Measurements from ENCODE around the gene ARAP3. TPM values are rescaled to one million over a fixed set of nuclear protein-coding genes. Genes with fewer than 3 reads are reported as not detected.

ARAP3 gene
- total RNA-seq, 2 experiments from 2014 or later = 13.6 to 13.9 TPM

DNA sequence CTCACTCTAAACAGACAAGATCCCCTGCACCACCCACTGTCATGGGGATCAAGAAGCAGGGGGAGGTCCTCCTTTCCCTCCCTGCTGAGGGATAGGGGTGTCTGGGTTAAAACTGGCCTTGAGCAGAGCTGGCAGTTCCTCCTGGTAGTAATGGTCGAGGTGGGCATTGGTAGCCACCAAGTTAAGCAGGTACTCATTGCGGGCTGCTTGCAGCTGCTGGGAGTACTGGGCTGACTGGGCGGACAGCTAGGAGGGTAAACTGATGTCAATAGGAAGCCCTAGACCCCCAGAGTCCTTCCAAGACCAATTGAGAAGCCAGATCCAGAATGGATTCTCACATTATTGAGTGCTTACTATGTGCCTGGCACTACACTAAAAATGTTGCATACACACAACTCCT lies 34.2 kb downstream of the ARAP3 start:
- H3K4me3 Mint-ChIP-seq = no peak overlapping the region
- ChIA-PET CTCF (interaction anchor here (1.0 to 2.1 kb wide), 3 partner anchors 10 to 55 kb away, joined by 3 to 10 read pairs (median 4); partner anchors contain the start of genes HDAC3 and RELL2), POLR2A (interaction anchor here (0.8 to 6.8 kb wide), 4 partner anchors 10 to 322 kb away, joined by 3 to 98 read pairs (median 3); partner anchors contain the start of genes HDAC3 and RELL2)
- H3K4me1 Mint-ChIP-seq = peaks cover 35% of the 10 kb centered on the region
- no peak overlapping the region for H3K27ac Mint-ChIP-seq
- peaks cover 43% of the 10 kb centered on the region for H3K36me3 Mint-ChIP-seq (ENCODE audit: low read depth)
- H3K27me3 Mint-ChIP-seq = no peaks in the 10 kb centered on the region
- DNase-seq = no peak
- no peaks in the 10 kb centered on the region for H3K9me3 Mint-ChIP-seq

GRCh38 chr5:141647242-141647641 lies 34.8 kb downstream of the ARAP3 start:
- H3K4me1 Mint-ChIP-seq = peaks cover 37% of the 10 kb centered on the region
- CTCF ChIA-PET = interaction anchor here (0.9 to 1.0 kb wide), 2 partner anchors 10 to 37 kb away, joined by 3 read pairs; partner anchors contain the start of genes HDAC3 and RELL2
- H3K9me3 Mint-ChIP-seq = no peaks in the 10 kb centered on the region
- POLR2A ChIA-PET = interaction anchor here (0.9 to 6.8 kb wide), 3 partner anchors 10 to 323 kb away, joined by 3 to 98 read pairs (median 3); partner anchors contain the start of genes HDAC3 and RELL2
- no peak overlapping the region for H3K27ac Mint-ChIP-seq
- no peaks in the 10 kb centered on the region for H3K27me3 Mint-ChIP-seq
- H3K36me3 Mint-ChIP-seq (ENCODE audit: low read depth) = peaks cover 46% of the 10 kb centered on the region
- H3K4me3 Mint-ChIP-seq = no peak overlapping the region
- no peak for DNase-seq

DNA sequence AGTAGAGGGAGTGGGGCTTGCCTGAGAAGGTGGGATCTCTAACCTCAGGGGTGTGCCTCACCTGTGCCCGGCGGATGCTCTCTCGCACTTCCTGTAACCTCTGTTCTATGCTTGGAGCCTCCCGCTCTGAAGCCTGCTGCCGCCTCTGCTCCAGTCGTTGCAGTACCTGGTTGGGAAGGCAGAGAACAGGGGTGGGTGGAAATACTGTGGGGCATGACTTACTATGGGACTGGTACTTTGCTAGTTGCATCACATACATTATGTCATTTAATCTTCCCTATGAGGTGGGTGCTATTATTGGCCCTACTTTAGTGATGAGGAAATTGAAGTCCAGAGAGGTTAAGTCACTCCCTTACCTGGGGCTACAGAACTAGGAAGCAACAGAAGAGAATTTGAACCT lies 36.0 kb downstream of the ARAP3 start:
- CTCF ChIA-PET = interaction anchor here (1.0 to 1.8 kb wide), 3 partner anchors 13 to 27 kb away, joined by 4 to 5 read pairs (median 4); partner anchors contain the start of gene DIAPH1
- Mint-ChIP-seq H3K36me3 (ENCODE audit: low read depth) (peaks cover 55% of the 10 kb centered on the region), H3K4me1 (peaks cover 39% of the 10 kb centered on the region), H3K27me3 (no peaks in the 10 kb centered on the region), H3K9me3 (no peaks in the 10 kb centered on the region), H3K27ac (no peak overlapping the region), H3K4me3 (no peak overlapping the region)
- POLR2A ChIA-PET = interaction anchor here (1.1 to 6.8 kb wide), 3 partner anchors 8 to 13 kb away, joined by 3 to 98 read pairs (median 4); partner anchors contain the start of genes HDAC3 and RELL2
- DNase-seq = no peak

GRCh38 chr5:141641634-141642267 lies 40.3 kb downstream of the ARAP3 start:
- Mint-ChIP-seq H3K4me1 (peaks cover 41% of the 10 kb centered on the region), H3K36me3 (ENCODE audit: low read depth) (peaks cover 55% of the 10 kb centered on the region), H3K9me3 (no peaks in the 10 kb centered on the region), H3K4me3 (no peak overlapping the region), H3K27ac (peak overlapping the region; percentile 58), H3K27me3 (no peaks in the 10 kb centered on the region)
- no peak for DNase-seq
- ChIA-PET CTCF (interaction anchor here (0.6 to 3.6 kb wide), 7 partner anchors 9 to 78 kb away, joined by 3 to 30 read pairs (median 4); partner anchors contain the start of gene FCHSD1), POLR2A (interaction anchor here (0.5 to 3.2 kb wide), 7 partner anchors 8 to 45 kb away, joined by 3 to 34 read pairs (median 4); partner anchors contain the start of gene FCHSD1)

DNA sequence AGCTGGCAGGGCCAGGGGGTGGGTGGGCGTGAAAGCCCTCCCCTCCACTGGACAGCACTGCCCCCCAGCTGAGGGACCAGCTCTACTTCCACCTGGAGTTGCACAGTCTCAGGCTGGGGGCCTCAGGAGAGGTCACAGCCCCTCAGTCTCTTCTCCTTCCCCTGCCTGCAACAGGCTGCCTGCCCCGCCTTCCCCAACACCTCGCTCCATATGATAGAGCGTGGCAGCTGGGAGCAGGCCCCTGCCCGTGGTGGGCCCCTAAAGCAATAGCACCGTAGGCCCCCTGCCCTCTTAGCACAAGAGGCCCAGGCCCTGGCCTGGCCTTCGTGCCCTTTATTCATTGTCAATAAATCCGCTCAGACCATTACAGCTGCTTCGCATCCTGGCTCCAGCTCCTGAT lies 41.3 kb downstream of the ARAP3 start:
- Mint-ChIP-seq H3K27ac (no peak overlapping the region), H3K36me3 (ENCODE audit: low read depth) (peaks cover 46% of the 10 kb centered on the region), H3K4me3 (no peak overlapping the region), H3K4me1 (peaks cover 45% of the 10 kb centered on the region), H3K27me3 (no peaks in the 10 kb centered on the region), H3K9me3 (no peaks in the 10 kb centered on the region)
- no peak for DNase-seq
- ChIA-PET POLR2A (interaction anchor here (1.2 to 3.2 kb wide), 3 partner anchors 8 to 33 kb away, joined by 3 to 34 read pairs (median 4); partner anchors contain the start of gene FCHSD1), CTCF (interaction anchor here (1.4 to 3.6 kb wide), 2 partner anchors 22 to 48 kb away, joined by 6 to 30 read pairs; partner anchors contain the start of gene DIAPH1)

DNA sequence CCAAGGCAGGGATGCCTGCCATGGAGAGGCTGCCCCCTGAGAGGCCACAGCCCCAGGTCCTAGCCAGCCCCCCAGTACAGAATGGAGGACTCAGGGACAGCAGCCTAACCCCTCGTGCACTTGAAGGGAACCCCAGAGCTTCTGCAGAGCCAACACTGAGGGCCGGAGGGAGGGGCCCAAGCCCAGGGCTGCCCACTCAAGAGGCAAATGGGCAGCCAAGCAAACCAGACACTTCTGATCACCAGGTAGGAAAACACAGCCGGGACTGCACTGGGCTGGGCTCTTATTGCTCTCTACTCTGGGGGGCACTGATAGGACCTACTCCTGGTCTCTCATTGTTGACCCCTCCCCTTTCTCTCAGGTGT lies 42.0 kb downstream of the ARAP3 start:
- POLR2A ChIA-PET = interaction anchor here (3.2 to 5.0 kb wide), 2 partner anchors 9 to 11 kb away, joined by 34 to 98 read pairs; partner anchors contain the start of gene FCHSD1
- H3K4me1 Mint-ChIP-seq = peaks cover 50% of the 10 kb centered on the region
- H3K36me3 Mint-ChIP-seq (ENCODE audit: low read depth) = peaks cover 44% of the 10 kb centered on the region

GRCh38 chr5:141639357-141640050 lies 42.5 kb downstream of the ARAP3 start:
- ChIA-PET CTCF (interaction anchor here (1.4 to 4.5 kb wide), 2 partner anchors 21 to 32 kb away, joined by 6 to 22 read pairs; partner anchors contain the start of gene DIAPH1), POLR2A (interaction anchor here (1.0 to 6.7 kb wide), 4 partner anchors 10 to 46 kb away, joined by 3 to 98 read pairs (median 32); partner anchors contain the start of gene FCHSD1)
- DNase-seq = no peak
- Mint-ChIP-seq H3K27me3 (no peaks in the 10 kb centered on the region), H3K4me1 (peaks cover 54% of the 10 kb centered on the region), H3K27ac (no peak overlapping the region), H3K4me3 (no peak overlapping the region), H3K9me3 (no peaks in the 10 kb centered on the region), H3K36me3 (ENCODE audit: low read depth) (peaks cover 42% of the 10 kb centered on the region)

More for the DNA sequence above, 42.0 kb downstream of the ARAP3 start:
- Mint-ChIP-seq H3K4me3 (no peak overlapping the region), H3K27me3 (no peaks in the 10 kb centered on the region), H3K27ac (no peak overlapping the region), H3K9me3 (no peaks in the 10 kb centered on the region)
- CTCF ChIA-PET = interaction anchor here (1.4 kb wide), 1 partner anchor 21 kb away, joined by 6 read pairs; the partner anchor contains the start of gene DIAPH1
- no peak for DNase-seq

GRCh38 chr5:141638771-141639170 lies 43.3 kb downstream of the ARAP3 start:
- POLR2A ChIA-PET = interaction anchor here (1.0 to 6.7 kb wide), 6 partner anchors 10 to 54 kb away, joined by 3 to 98 read pairs (median 21); partner anchors contain the start of gene FCHSD1
- no peak for DNase-seq
- H3K4me3 Mint-ChIP-seq = peak overlapping the region; percentile 93
- H3K27ac Mint-ChIP-seq = peak overlapping the region; percentile 82
- H3K9me3 Mint-ChIP-seq = no peaks in the 10 kb centered on the region
- H3K36me3 Mint-ChIP-seq (ENCODE audit: low read depth) = peaks cover 44% of the 10 kb centered on the region
- H3K4me1 Mint-ChIP-seq = peaks cover 61% of the 10 kb centered on the region
- no peaks in the 10 kb centered on the region for H3K27me3 Mint-ChIP-seq
- CTCF ChIA-PET = interaction anchor here (2.1 to 9.4 kb wide), 6 partner anchors 10 to 75 kb away, joined by 10 to 150 read pairs (median 36); partner anchors contain the start of gene DIAPH1

GRCh38 chr5:141637767-141638419 lies 44.1 kb downstream of the ARAP3 start:
- CTCF ChIA-PET = interaction anchor here (0.8 to 9.4 kb wide), 18 partner anchors 11 to 331 kb away, joined by 3 to 150 read pairs (median 10); partner anchors contain the start of genes DELE1, DIAPH1, FCHSD1 and RNF14
- H3K27ac Mint-ChIP-seq = peak overlapping the region; percentile 82
- H3K4me3 Mint-ChIP-seq = peak overlapping the region; percentile 93
- POLR2A ChIA-PET = interaction anchor here (1.0 to 8.7 kb wide), 12 partner anchors 11 to 458 kb away, joined by 3 to 100 read pairs (median 8); partner anchors contain the start of genes DIAPH1, FCHSD1, RNF14 and TAF7
- DNase-seq = peak; percentile 65
- peaks cover 45% of the 10 kb centered on the region for H3K36me3 Mint-ChIP-seq (ENCODE audit: low read depth)
- H3K27me3 Mint-ChIP-seq = no peaks in the 10 kb centered on the region
- peaks cover 65% of the 10 kb centered on the region for H3K4me1 Mint-ChIP-seq
- no peaks in the 10 kb centered on the region for H3K9me3 Mint-ChIP-seq

- H3K27me3 Mint-ChIP-seq = no peaks in the 10 kb centered on the region
- peak; percentile 64 for DNase-seq
- no peaks in the 10 kb centered on the region for H3K9me3 Mint-ChIP-seq
- POLR2A ChIA-PET = interaction anchor here (0.6 to 8.7 kb wide), 24 partner anchors 8 to 459 kb away, joined by 3 to 100 read pairs (median 7); partner anchors contain the start of genes DIAPH1, FCHSD1, RNF14 and TAF7
- peaks cover 66% of the 10 kb centered on the region for H3K4me1 Mint-ChIP-seq
- peaks cover 48% of the 10 kb centered on the region for H3K36me3 Mint-ChIP-seq (ENCODE audit: low read depth)
- H3K4me3 Mint-ChIP-seq = peak overlapping the region; percentile 93
- peak overlapping the region; percentile 80 for H3K27ac Mint-ChIP-seq
- CTCF ChIA-PET = interaction anchor here (0.5 to 9.4 kb wide), 24 partner anchors 10 to 1200 kb away, joined by 3 to 150 read pairs (median 8); partner anchors contain the start of genes DELE1, DIAPH1, FCHSD1 and RNF14
Observed at GRCh38 chr5:141637123-141637766, 44.8 kb downstream of the ARAP3 start.

- no peaks in the 10 kb centered on the region for H3K9me3 Mint-ChIP-seq
- no peaks in the 10 kb centered on the region for H3K27me3 Mint-ChIP-seq
- ChIA-PET CTCF (interaction anchor here (0.5 to 9.4 kb wide), 21 partner anchors 10 to 1200 kb away, joined by 3 to 150 read pairs (median 10); partner anchors contain the start of genes DELE1, DIAPH1, FCHSD1 and RNF14), POLR2A (interaction anchor here (0.6 to 8.7 kb wide), 24 partner anchors 9 to 459 kb away, joined by 3 to 100 read pairs (median 7); partner anchors contain the start of genes DIAPH1, FCHSD1, RNF14 and TAF7)
- peak within 1 kb of the TSS; percentile 93 for H3K4me3 Mint-ChIP-seq
- peaks cover 44% of the 10 kb centered on the region for H3K36me3 Mint-ChIP-seq (ENCODE audit: low read depth)
- DNase-seq = peak; percentile 94
- peaks cover 59% of the 10 kb centered on the region for H3K4me1 Mint-ChIP-seq
- peak within 1 kb of the TSS; percentile 80 for H3K27ac Mint-ChIP-seq
Observed at GRCh38 chr5:141636413-141637122, 45.5 kb downstream of the ARAP3 start, which contains the start of the genes HDAC3 and RELL2. Gene HDAC3 (minus strand): TSS chr5:141636849. CDS start chr5:141636790, 59 bp downstream. Gene RELL2 (plus strand): TSS chr5:141636997. CDS start chr5:141638226, 1,229 bp downstream.
